ENCODE measurements around the gene EPHA1.

GRCh38 chr7:143369678-143370651 is 38.7 kb downstream of the EPHA1 start:
- TF ChIP-seq CTCF (IDR thresholded peaks at IDR 0.05) = no peak
- no peak for TF ChIP-seq ZFX (IDR thresholded peaks at IDR 0.05; ENCODE audit: borderline replicate concordance)
